CD14-positive monocyte (primary cell): ENCODE measurements around the gene CIRBP. TPM values are rescaled to one million over a fixed set of nuclear protein-coding genes. Genes with fewer than 3 reads are reported as not detected.

ENCODE experiments used
- DNase-seq, 3 donors: peaks; one replicate each; pipeline ENCODE4 v3.0.0-alpha.2; 2011 to 2022
- H2AFZ ChIP-seq: 2 replicates; pipeline ENCODE4 v1.6.0; 2012; ENCODE audit warnings: mild to moderate bottlenecking, low read depth, low read length, inconsistent platforms; ENCODE audit not compliant: insufficient read depth, poor library complexity, severe bottlenecking
- H3K27ac ChIP-seq, 2 donors: 1 replicate in 1 of 2; 2 replicates in 1 of 2; pipeline ENCODE4 v1.5.1; 2012 to 2013; ENCODE audit warnings: low read length in 2 of 2, control low read depth in 1 of 2, inconsistent platforms in 1 of 2, low read depth in 1 of 2, mild to moderate bottlenecking in 1 of 2
- H3K27me3 ChIP-seq, 2 donors: one replicate each; pipeline versions ENCODE4 v1.6.0 to v1.6.1; 2011 to 2013; ENCODE audit warnings: low read length in 2 of 2; ENCODE audit not compliant: control insufficient read depth in 2 of 2, insufficient read depth in 2 of 2
- H3K36me3 ChIP-seq, 2 donors: replicated peaks in 1 of 2; 1 replicate in 1 of 2; 2 replicates in 1 of 2; pipeline versions ENCODE4 v1.5.1 to v1.6.1; 2012 to 2013; ENCODE audit warnings: low read length in 2 of 2, control low read depth in 1 of 2, inconsistent platforms in 1 of 2, mild to moderate bottlenecking in 1 of 2; ENCODE audit not compliant: insufficient read depth in 2 of 2, control insufficient read depth in 1 of 2
- H3K4me1 ChIP-seq, 2 donors: 1 replicate in 1 of 2; 2 replicates in 1 of 2; pipeline versions ENCODE4 v1.5.1 to v1.6.1; 2012 to 2013; ENCODE audit warnings: low read length in 2 of 2, control low read depth in 1 of 2, inconsistent platforms in 1 of 2, mild to moderate bottlenecking in 1 of 2, moderate library complexity in 1 of 2; ENCODE audit not compliant: insufficient read depth in 2 of 2, control insufficient read depth in 1 of 2
- H3K4me2 ChIP-seq: replicated peaks from 2 replicates; pipeline ENCODE3; 2012; ENCODE audit warnings: low read length, moderate library complexity, mild to moderate bottlenecking; ENCODE audit not compliant: poor library complexity, severe bottlenecking; ENCODE audit errors: extremely low read depth
- H3K4me3 ChIP-seq, 3 experiments: fragments of 200-600 bp in 1 of 3; sonication (generic) in 1 of 3; replicated peaks in 1 of 3; 1 replicate in 2 of 3; 2 replicates in 1 of 3; pipeline ENCODE4 v1.5.1; 2011 to 2013; ENCODE audit warnings: low read length in 3 of 3, mild to moderate bottlenecking in 3 of 3, control low read depth in 2 of 3, low read depth in 2 of 3, inconsistent platforms in 1 of 3, moderate library complexity in 1 of 3
- H3K79me2 ChIP-seq: 2 replicates; pipeline ENCODE4 v1.6.0; 2012; ENCODE audit warnings: mild to moderate bottlenecking, control low read depth, inconsistent platforms, low read length, moderate library complexity; ENCODE audit not compliant: insufficient read depth
- H3K9ac ChIP-seq: 2 replicates; pipeline ENCODE4 v1.6.0; 2017; ENCODE audit warnings: low read length, mild to moderate bottlenecking; ENCODE audit not compliant: insufficient read depth, poor library complexity, severe bottlenecking
- H3K9me3 ChIP-seq, 2 donors: replicated peaks in 1 of 2; 1 replicate in 1 of 2; 2 replicates in 1 of 2; pipeline versions ENCODE4 v1.5.1 to v1.6.1; 2012 to 2013; ENCODE audit warnings: low read length in 2 of 2, control low read depth in 1 of 2; ENCODE audit not compliant: control insufficient read depth in 1 of 2, insufficient read depth in 1 of 2
- H4K20me1 ChIP-seq: 2 replicates; pipeline ENCODE4 v1.6.0; 2012; ENCODE audit warnings: mild to moderate bottlenecking, low read length, control low read depth, moderate library complexity; ENCODE audit not compliant: insufficient read depth
- H3K27ac Mint-ChIP-seq, 7 donors: one replicate each; pipeline ENCODE4 v1.8.0; 2020; ENCODE audit warnings: mild to moderate bottlenecking in 7 of 7, mixed read lengths in 7 of 7, moderate library complexity in 6 of 7, inconsistent platforms in 2 of 7
- H3K27me3 Mint-ChIP-seq, 3 donors: one replicate each; pipeline ENCODE4 v1.8.0; 2021 to 2022; ENCODE audit warnings: low read depth in 3 of 3, mild to moderate bottlenecking in 3 of 3, mixed read lengths in 3 of 3, moderate library complexity in 3 of 3, inconsistent platforms in 1 of 3
- H3K36me3 Mint-ChIP-seq, 2 donors: one replicate each; pipeline ENCODE4 v1.8.0; 2020; ENCODE audit warnings: mixed read lengths in 2 of 2, inconsistent platforms in 1 of 2, mild to moderate bottlenecking in 1 of 2
- H3K4me1 Mint-ChIP-seq: one replicate; pipeline ENCODE4 v1.8.0; 2020; ENCODE audit warnings: mild to moderate bottlenecking, mixed read lengths
- H3K4me3 Mint-ChIP-seq, 2 donors: one replicate each; pipeline ENCODE4 v1.8.0; 2020; ENCODE audit warnings: mild to moderate bottlenecking in 2 of 2, mixed read lengths in 2 of 2, moderate library complexity in 1 of 2
- H3K9me3 Mint-ChIP-seq, 7 donors: one replicate each; pipeline ENCODE4 v1.8.0; 2020 to 2022; ENCODE audit warnings: mixed read lengths in 7 of 7, mild to moderate bottlenecking in 6 of 7, moderate library complexity in 6 of 7, inconsistent platforms in 2 of 7
- CTCF ChIP-seq: fragments of 200-600 bp; IDR thresholded peaks from one replicate; pipeline ENCODE4 v1.8.0; 2022; ENCODE audit warnings: antibody characterized with exemption, mild to moderate bottlenecking
- WGBS: methylation state at CpG from one replicate; pipeline ENCODE4 v1.1.5; 2013; ENCODE audit warnings: missing lambda C conversion rate; ENCODE audit not compliant: insufficient coverage; 5-methylcytosine and 5-hydroxymethylcytosine counted together
- intact Hi-C, 2 donors: fragments of 100-400 bp; cut with micrococcal nuclease; formaldehyde crosslinking; loops; one replicate each; pipeline versions ENCODE4 v1.15.0 to v1.15.1; 2023
- polyA plus RNA-seq, 3 donors: library from polyadenylated mRNA; depleted of rRNA in 1 of 3; unstranded in 2 of 3; stranded (reverse) in 1 of 3; fragments of 300-500 nt in 2 of 3; fragments of >200 nt in 1 of 3; fragmentation: Illumina TruSeq in 2 of 3; gene quantifications; 1 replicate in 2 of 3; 2 replicates in 1 of 3; pipeline ENCODE4 v1.2.3, GENCODE V29; 2012 to 2021

Gene CIRBP
- polyA plus RNA-seq, 3 donors = 39.6 to 600 (median 51.1) TPM

- peak overlapping the region in 2 of 7 donors; percentile 33 to 35 for H3K27ac Mint-ChIP-seq
- no peaks in the 10 kb centered on the region for H3K4me1 ChIP-seq
- WGBS = 93% methylated on average over 39 of the region's 48 CpGs
Observed at GRCh38 chr19:1223018-1223855, 45.9 kb upstream of the CIRBP start.

More at GRCh38 chr19:1223018-1223855, 45.9 kb upstream of the CIRBP start:
- intact Hi-C loops = no loop called here
- no peak overlapping the region for H3K4me3 ChIP-seq
- H3K9me3 ChIP-seq = no peaks in the 10 kb centered on the region
- Mint-ChIP-seq H3K4me1 (no peaks in the 10 kb centered on the region), H3K27me3 (peaks cover 0 to 2% (median 0%) of the 10 kb centered on the region in 3 donors), H3K36me3 (peaks cover 17 to 40% of the 10 kb centered on the region in 2 donors), H3K9me3 (peaks cover 0 to 9% (median 2%) of the 10 kb centered on the region in 7 donors), H3K4me3 (no peak overlapping the region)
- H3K27me3 ChIP-seq = no peaks in the 10 kb centered on the region
- peaks cover 79% of the 10 kb centered on the region for H4K20me1 ChIP-seq
- peak; percentile 56 for TF ChIP-seq CTCF
- no peak overlapping the region for H2AFZ ChIP-seq
- H3K4me2 ChIP-seq = no peak overlapping the region
- H3K9ac ChIP-seq = no peak overlapping the region
- H3K79me2 ChIP-seq = peaks cover 9% of the 10 kb centered on the region
- no peak for DNase-seq
- peaks cover 53 to 80% of the 10 kb centered on the region in 2 donors for H3K36me3 ChIP-seq
- H3K27ac ChIP-seq = no peak overlapping the region
